Measurements from ENCODE around the gene ECHDC3. TPM values are rescaled to one million over a fixed set of nuclear protein-coding genes. Genes with fewer than 3 reads are reported as not detected.

ECHDC3 gene
- polyA plus RNA-seq, 1 of the 3 experiments (the other 2 are of a cell fraction): 13.5 TPM

DNA sequence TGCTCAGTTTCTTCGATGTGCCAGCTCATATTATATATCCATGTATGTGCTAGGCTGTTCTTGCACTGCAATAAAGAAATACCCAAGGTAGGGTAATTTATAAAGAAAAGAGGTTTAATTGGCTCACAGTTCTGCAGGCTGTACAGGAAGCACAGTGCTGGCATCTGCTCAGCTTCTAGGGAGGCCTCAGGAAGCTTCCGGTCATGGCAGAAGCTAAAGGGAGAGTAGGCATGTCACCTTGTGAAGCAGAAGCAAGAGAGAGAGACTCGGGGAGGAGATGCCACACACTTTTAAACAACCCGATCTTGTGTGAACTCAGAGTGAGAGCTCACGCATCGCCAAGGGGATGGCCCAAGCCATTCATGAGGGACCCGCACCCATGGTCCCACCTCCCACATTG is 13.8 kb upstream of the ECHDC3 start:
- Histone ChIP-seq H3K4me2 (no peak overlapping the region), H3K4me3 (ENCODE audit: low read depth in 2 of 2, low read length in 1 of 2) (no peak overlapping the region), H3K79me2 (ENCODE audit: insufficient read depth) (no peaks in the 10 kb centered on the region), H3K27ac (ENCODE audit: low read depth in 2 of 2, low read length in 1 of 2) (no peak overlapping the region), H3K9ac (no peak overlapping the region), H3F3A (replicated peaks; ENCODE audit: insufficient read depth) (no peaks in the 10 kb centered on the region), H3K36me3 (replicated peaks in 1 of 2; ENCODE audit: control insufficient read depth in 1 of 2, insufficient read depth in 2 of 2, low read length in 1 of 2) (no peaks in the 10 kb centered on the region), H3K27me3 (ENCODE audit: insufficient read depth) (no peaks in the 10 kb centered on the region), H2AFZ (ENCODE audit: low read depth) (no peak overlapping the region), H3K9me2 (no peaks in the 10 kb centered on the region), H3K4me1 (ENCODE audit: control insufficient read depth in 1 of 2, insufficient read depth in 2 of 2, low read depth in 1 of 2, low read length in 1 of 2) (no peaks in the 10 kb centered on the region; a peak in 1 of 4 replicates), H4K20me1 (ENCODE audit: insufficient read depth) (no peaks in the 10 kb centered on the region), H3K9me3 (no peaks in the 10 kb centered on the region)
- DNase-seq: no peak
- 71% methylated on average over 7 of the region's 7 CpGs for WGBS (ENCODE audit: low lambda C conversion rate)
- POLR2A ChIA-PET: no interaction called here
- CTCF ChIA-PET: interaction anchor here (3.7 to 8.3 kb wide), 2 partner anchors 30 to 214 kb away, joined by 20 to 66 read pairs; no protein-coding TSS in a partner anchor
- TF ChIP-seq FOXJ3 (CRISPR knock-in tag; IDR thresholded peaks at IDR 0.05) (no peak), SIN3A (IDR thresholded peaks at IDR 0.05; ENCODE audit: borderline replicate concordance, low read depth, low read length) (no peak), TCF12 (IDR thresholded peaks at IDR 0.05) (no peak), NFIC (IDR thresholded peaks at IDR 0.05; ENCODE audit: borderline replicate concordance) (no peak), MEF2A (IDR thresholded peaks at IDR 0.05; ENCODE audit: borderline replicate concordance, low read depth) (no peak), CTCF (IDR thresholded peaks at IDR 0.05) (no peak), RFX5 (IDR thresholded peaks at IDR 0.05; ENCODE audit: low read length) (no peak), POLR2AphosphoS5 (IDR thresholded peaks at IDR 0.05; ENCODE audit: low read depth, low read length) (no peak), RXRA (IDR thresholded peaks at IDR 0.05; ENCODE audit: borderline replicate concordance, low read depth) (no peak), FOSL2 (IDR thresholded peaks at IDR 0.05; ENCODE audit: borderline replicate concordance, low read depth) (no peak), YY1 (IDR thresholded peaks at IDR 0.05; ENCODE audit: low read depth) (no peak)
- TF ChIP-seq, protein P1, sequence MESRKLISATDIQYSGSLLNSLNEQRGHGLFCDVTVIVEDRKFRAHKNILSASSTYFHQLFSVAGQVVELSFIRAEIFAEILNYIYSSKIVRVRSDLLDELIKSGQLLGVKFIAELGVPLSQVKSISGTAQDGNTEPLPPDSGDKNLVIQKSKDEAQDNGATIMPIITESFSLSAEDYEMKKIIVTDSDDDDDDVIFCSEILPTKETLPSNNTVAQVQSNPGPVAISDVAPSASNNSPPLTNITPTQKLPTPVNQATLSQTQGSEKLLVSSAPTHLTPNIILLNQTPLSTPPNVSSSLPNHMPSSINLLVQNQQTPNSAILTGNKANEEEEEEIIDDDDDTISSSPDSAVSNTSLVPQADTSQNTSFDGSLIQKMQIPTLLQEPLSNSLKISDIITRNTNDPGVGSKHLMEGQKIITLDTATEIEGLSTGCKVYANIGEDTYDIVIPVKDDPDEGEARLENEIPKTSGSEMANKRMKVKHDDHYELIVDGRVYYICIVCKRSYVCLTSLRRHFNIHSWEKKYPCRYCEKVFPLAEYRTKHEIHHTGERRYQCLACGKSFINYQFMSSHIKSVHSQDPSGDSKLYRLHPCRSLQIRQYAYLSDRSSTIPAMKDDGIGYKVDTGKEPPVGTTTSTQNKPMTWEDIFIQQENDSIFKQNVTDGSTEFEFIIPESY (IDR thresholded peaks at IDR 0.05; ENCODE audit: borderline replicate concordance, low read depth): no peak

DNA sequence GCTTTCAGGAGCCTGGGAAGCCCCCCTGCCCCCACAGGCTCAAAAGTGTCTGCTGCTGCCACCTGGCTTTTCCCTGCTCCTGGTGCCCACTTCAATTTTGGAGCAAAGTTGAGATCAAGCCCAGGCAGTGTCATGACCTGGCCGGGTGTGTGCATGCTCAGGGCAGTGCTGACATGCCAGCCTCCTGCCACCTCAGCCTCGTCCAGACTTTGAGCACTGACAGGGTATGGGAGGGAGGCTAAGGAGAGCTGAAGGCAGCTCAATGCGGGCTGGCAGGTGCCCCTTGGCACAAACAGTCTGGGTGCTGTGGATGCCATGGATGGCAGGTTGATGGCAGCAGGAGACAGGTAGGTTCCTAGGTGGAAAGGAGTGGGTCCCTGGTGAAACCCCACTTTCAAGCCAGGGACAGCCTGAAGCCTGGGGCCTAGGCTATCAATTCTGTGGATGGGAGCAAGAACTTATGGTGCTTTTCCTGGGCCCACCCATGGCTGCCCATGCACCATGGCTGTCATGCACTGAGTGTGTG is 12.3 kb upstream of the ECHDC3 start:
- ChIA-PET CTCF (interaction anchor here (1.7 to 8.3 kb wide), 3 partner anchors 28 to 215 kb away, joined by 7 to 66 read pairs (median 20); no protein-coding TSS in a partner anchor), POLR2A (no interaction called here)
- H3K9me3 ChIP-seq: no peaks in the 10 kb centered on the region
- no peak overlapping the region for H3K4me3 ChIP-seq (ENCODE audit: low read depth in 2 of 2, low read length in 1 of 2)
- no peaks in the 10 kb centered on the region; a peak in 1 of 4 replicates for H3K4me1 ChIP-seq (ENCODE audit: control insufficient read depth in 1 of 2, insufficient read depth in 2 of 2, low read depth in 1 of 2, low read length in 1 of 2)
- no peaks in the 10 kb centered on the region for H3K79me2 ChIP-seq (ENCODE audit: insufficient read depth)
- DNase-seq: no peak
- H3K4me2 ChIP-seq: no peak overlapping the region
- no peaks in the 10 kb centered on the region for H3F3A ChIP-seq (replicated peaks; ENCODE audit: insufficient read depth)
- H3K27ac ChIP-seq (ENCODE audit: low read depth in 2 of 2, low read length in 1 of 2): no peak overlapping the region
- 18% methylated on average over 3 of the region's 3 CpGs for WGBS (ENCODE audit: low lambda C conversion rate)
- TF ChIP-seq CHD2 (IDR thresholded peaks at IDR 0.05; ENCODE audit: low read length, partially characterized antibody): no peak
- no peak for TF ChIP-seq NRF1 (IDR thresholded peaks at IDR 0.05; ENCODE audit: low read depth, low read length)
- no peak for TF ChIP-seq ELF1 (IDR thresholded peaks at IDR 0.05)
- TF ChIP-seq, protein P2, sequence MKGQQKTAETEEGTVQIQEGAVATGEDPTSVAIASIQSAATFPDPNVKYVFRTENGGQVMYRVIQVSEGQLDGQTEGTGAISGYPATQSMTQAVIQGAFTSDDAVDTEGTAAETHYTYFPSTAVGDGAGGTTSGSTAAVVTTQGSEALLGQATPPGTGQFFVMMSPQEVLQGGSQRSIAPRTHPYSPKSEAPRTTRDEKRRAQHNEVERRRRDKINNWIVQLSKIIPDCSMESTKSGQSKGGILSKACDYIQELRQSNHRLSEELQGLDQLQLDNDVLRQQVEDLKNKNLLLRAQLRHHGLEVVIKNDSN (IDR thresholded peaks at IDR 0.05; ENCODE audit: borderline replicate concordance, low read depth): no peak
- TF ChIP-seq RCOR1 (IDR thresholded peaks at IDR 0.05; ENCODE audit: low read length): no peak
- TF ChIP-seq TCF12 (IDR thresholded peaks at IDR 0.05): no peak
- TF ChIP-seq, protein P3, sequence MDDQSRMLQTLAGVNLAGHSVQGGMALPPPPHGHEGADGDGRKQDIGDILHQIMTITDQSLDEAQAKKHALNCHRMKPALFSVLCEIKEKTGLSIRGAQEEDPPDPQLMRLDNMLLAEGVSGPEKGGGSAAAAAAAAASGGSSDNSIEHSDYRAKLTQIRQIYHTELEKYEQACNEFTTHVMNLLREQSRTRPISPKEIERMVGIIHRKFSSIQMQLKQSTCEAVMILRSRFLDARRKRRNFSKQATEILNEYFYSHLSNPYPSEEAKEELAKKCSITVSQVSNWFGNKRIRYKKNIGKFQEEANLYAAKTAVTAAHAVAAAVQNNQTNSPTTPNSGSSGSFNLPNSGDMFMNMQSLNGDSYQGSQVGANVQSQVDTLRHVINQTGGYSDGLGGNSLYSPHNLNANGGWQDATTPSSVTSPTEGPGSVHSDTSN (IDR thresholded peaks at IDR 0.05): no peak
- no peak for TF ChIP-seq RFX5 (IDR thresholded peaks at IDR 0.05; ENCODE audit: low read length)
- TF ChIP-seq, protein P4, sequence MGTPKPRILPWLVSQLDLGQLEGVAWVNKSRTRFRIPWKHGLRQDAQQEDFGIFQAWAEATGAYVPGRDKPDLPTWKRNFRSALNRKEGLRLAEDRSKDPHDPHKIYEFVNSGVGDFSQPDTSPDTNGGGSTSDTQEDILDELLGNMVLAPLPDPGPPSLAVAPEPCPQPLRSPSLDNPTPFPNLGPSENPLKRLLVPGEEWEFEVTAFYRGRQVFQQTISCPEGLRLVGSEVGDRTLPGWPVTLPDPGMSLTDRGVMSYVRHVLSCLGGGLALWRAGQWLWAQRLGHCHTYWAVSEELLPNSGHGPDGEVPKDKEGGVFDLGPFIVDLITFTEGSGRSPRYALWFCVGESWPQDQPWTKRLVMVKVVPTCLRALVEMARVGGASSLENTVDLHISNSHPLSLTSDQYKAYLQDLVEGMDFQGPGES (IDR thresholded peaks at IDR 0.05; ENCODE audit: low read depth, low read length): no peak
- TF ChIP-seq GABPA (IDR thresholded peaks at IDR 0.05; ENCODE audit: low read depth): no peak
- no peak for TF ChIP-seq RXRA (IDR thresholded peaks at IDR 0.05; ENCODE audit: borderline replicate concordance, low read depth)
- no peak for TF ChIP-seq NFIC (IDR thresholded peaks at IDR 0.05; ENCODE audit: borderline replicate concordance)
- TF ChIP-seq, protein P5, sequence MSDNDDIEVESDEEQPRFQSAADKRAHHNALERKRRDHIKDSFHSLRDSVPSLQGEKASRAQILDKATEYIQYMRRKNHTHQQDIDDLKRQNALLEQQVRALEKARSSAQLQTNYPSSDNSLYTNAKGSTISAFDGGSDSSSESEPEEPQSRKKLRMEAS (IDR thresholded peaks at IDR 0.05; ENCODE audit: low read depth): no peak
- no peak for TF ChIP-seq SMC3 (IDR thresholded peaks at IDR 0.05; ENCODE audit: low read depth, low read length)
- TF ChIP-seq FOXJ3 (CRISPR knock-in tag; IDR thresholded peaks at IDR 0.05): no peak
- no peak for TF ChIP-seq YY1 (IDR thresholded peaks at IDR 0.05; ENCODE audit: low read depth)
- H3K9ac ChIP-seq: no peak overlapping the region
- no peaks in the 10 kb centered on the region for H3K36me3 ChIP-seq (replicated peaks in 1 of 2; ENCODE audit: control insufficient read depth in 1 of 2, insufficient read depth in 2 of 2, low read length in 1 of 2)
- no peak overlapping the region for H2AFZ ChIP-seq (ENCODE audit: low read depth)
- no peaks in the 10 kb centered on the region for H3K9me2 ChIP-seq
- H3K27me3 ChIP-seq (ENCODE audit: insufficient read depth): no peaks in the 10 kb centered on the region
- H4K20me1 ChIP-seq (ENCODE audit: insufficient read depth): no peaks in the 10 kb centered on the region

All from SK-N-SH (cell line).